Pancreas (tissue), 10 donors: ENCODE measurements around the gene PHETA1. TPM values are rescaled to one million over a fixed set of nuclear protein-coding genes. Genes with fewer than 3 reads are reported as not detected.
"Not testable (repeated sequence)": the region's sequence is repeated elsewhere in the genome, so short reads cannot be mapped to it uniquely, and the experiment has no call there.

ENCODE experiments used
- ATAC-seq, 4 donors: fragments of 200-7000 bp; cut with Tn5 transposase; one replicate each; pipeline versions ENCODE4 v1.8.0 to v1.9.1; 2020; ENCODE audit warnings: mild to moderate bottlenecking in 4 of 4, moderate library complexity in 4 of 4
- DNase-seq, 6 donors: peaks; one replicate each; pipeline ENCODE4 v3.0.0-alpha.2; 2020
- FAIRE-seq: peaks from 2 replicates; lab custom pipeline; 2012; peaks lifted over from hg19 to GRCh38; lab: Jason Lieb, UNC
- H3K27ac ChIP-seq, 4 donors: fragments of 200-600 bp; sonication (generic); 1 replicate in 3 of 4; 2 replicates in 1 of 4; pipeline versions ENCODE4 v1.5.0 to v1.8.0; 2020
- H3K27me3 ChIP-seq, 4 donors: fragments of 200-600 bp; one replicate each; pipeline ENCODE4 v1.8.0; 2021
- H3K36me3 ChIP-seq, 3 donors: fragments of 200-600 bp; sonication (generic) in 1 of 3; one replicate each; pipeline versions ENCODE4 v1.5.0 to v1.8.0; 2020 to 2021
- H3K4me1 ChIP-seq, 3 donors: fragments of 200-600 bp; one replicate each; pipeline ENCODE4 v1.8.0; 2021
- H3K4me3 ChIP-seq, 4 donors: fragments of 200-600 bp; sonication (generic) in 2 of 4; one replicate each; pipeline versions ENCODE4 v1.5.0 to v1.8.0; 2020 to 2021
- H3K9me3 ChIP-seq, 4 donors: fragments of 200-600 bp; one replicate each; pipeline ENCODE4 v1.8.0; 2021
- WGBS, 2 donors: extraction: QIAGEN DNeasy Blood & Tissue Kit; methylation state at CpG; one replicate each; pipeline ENCODE4 v1.1.7; 2013; 5-methylcytosine and 5-hydroxymethylcytosine counted together
- intact Hi-C, 3 donors: fragments of 100-400 bp; cut with DNase I; formaldehyde crosslinking; loops; one replicate each; pipeline versions ENCODE4 v1.11.1 to v1.14.2; 2022
- polyA plus RNA-seq, 2 donors: library from polyadenylated mRNA; stranded (reverse); fragments of 200-250 nt; gene quantifications; one replicate each; pipeline ENCODE4 v1.2.3, GENCODE V29; 2013
- total RNA-seq, 6 donors: library from RNA; stranded (reverse); fragmentation: NEBNext Ultra II Directional in 4 of 6; extraction: Animal tissue kit (Norgen Biotek cat#: 25700) in 4 of 6; gene quantifications; one replicate each; pipeline versions ENCODE4 v1.2.1 to v1.2.4, GENCODE V29; 2021 to 2023
- TF ChIP-seq, protein P1 (sequence below), 4 donors: fragments of 200-600 bp; sonication (generic) in 3 of 4; IDR thresholded peaks; one replicate each; pipeline versions ENCODE4 v1.5.0 to v1.8.0; 2021; ENCODE audit warnings: antibody characterized with exemption in 4 of 4
- donor health status: healthy with polysubstance abuse.
- donor health status: DM: no; HTN: no; CAD: no; lungs with moderate emphysema.
- donor health status: DM: no; HTN: no; CAD: no.
- donor health status: control.
- donor health status: control.
- donor health status: Bipolar disorder and iron deficiency.
- donor health status: DM: yes; HTN: yes; CAD: no.
- donor health status: DM: no; HTN: no; CAD: no.
- donor health status: DM: no; HTN: no; CAD: no.
- donor health status: DM: yes; HTN: yes; CAD: no.

PHETA1 gene
- total and polyA plus RNA-seq, 8 donors = 11.2 to 25.3 (median 18.6) TPM

DNA sequence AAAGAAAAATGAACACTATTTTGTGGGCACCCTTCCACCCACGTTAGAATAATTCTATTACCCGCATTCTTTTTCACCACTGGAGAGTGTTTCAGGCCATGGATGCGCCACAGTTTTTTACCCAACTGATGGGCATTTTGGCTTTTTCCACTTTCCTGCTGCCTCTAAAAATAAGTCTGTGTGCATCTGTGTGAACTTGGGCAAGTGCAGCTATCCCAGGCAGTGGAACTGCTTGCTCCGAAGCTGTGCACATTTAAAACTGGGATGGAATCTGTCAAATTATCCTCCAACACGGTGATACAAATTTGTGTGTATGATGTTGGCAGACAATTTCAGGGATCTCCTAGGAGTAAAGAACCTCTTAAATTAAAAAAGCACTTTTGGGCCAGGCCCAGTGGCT, 31.5 kb downstream of the PHETA1 start:
- TF ChIP-seq, protein P1, sequence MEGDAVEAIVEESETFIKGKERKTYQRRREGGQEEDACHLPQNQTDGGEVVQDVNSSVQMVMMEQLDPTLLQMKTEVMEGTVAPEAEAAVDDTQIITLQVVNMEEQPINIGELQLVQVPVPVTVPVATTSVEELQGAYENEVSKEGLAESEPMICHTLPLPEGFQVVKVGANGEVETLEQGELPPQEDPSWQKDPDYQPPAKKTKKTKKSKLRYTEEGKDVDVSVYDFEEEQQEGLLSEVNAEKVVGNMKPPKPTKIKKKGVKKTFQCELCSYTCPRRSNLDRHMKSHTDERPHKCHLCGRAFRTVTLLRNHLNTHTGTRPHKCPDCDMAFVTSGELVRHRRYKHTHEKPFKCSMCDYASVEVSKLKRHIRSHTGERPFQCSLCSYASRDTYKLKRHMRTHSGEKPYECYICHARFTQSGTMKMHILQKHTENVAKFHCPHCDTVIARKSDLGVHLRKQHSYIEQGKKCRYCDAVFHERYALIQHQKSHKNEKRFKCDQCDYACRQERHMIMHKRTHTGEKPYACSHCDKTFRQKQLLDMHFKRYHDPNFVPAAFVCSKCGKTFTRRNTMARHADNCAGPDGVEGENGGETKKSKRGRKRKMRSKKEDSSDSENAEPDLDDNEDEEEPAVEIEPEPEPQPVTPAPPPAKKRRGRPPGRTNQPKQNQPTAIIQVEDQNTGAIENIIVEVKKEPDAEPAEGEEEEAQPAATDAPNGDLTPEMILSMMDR (IDR thresholded peaks at IDR 0.05) = no peak
- no peak overlapping the region for H3K27ac ChIP-seq
- no peak for FAIRE-seq

DNA sequence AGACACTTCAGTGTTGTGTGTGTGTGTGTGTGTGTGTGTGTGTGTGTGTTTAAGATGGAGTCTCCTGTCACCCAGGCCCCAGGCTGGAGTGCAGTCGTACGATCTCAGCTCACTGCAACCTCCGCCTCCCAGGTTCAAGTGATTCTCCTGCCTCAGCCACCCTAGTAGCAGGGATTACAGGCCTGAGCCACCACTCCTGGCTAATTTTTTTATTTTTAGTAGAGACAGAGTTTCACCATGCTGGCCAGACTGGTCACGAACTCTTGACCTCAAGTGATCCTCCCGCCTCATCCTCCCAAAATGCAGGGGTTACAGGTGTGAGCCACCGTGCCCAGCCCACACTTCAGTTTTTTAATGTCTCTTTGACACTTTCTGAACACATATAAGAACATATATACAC, 32.5 kb downstream of the PHETA1 start:
- FAIRE-seq, H3K4me1 ChIP-seq, H3K9me3 ChIP-seq, ATAC-seq, H3K27me3 ChIP-seq, intact Hi-C loops, H3K4me3 ChIP-seq, H3K27ac ChIP-seq, H3K36me3 ChIP-seq: not testable (repeated sequence)
- WGBS, 2 donors = 87 to 90% methylated on average over 6 of the region's 6 CpGs
- peak in 1 of 6 donors; percentile 6 for DNase-seq

More for the DNA sequence above, 31.5 kb downstream of the PHETA1 start:
- no peaks in the 10 kb centered on the region for H3K9me3 ChIP-seq
- no peak overlapping the region for H3K4me3 ChIP-seq
- H3K4me1 ChIP-seq = no peaks in the 10 kb centered on the region
- H3K27me3 ChIP-seq = no peaks in the 10 kb centered on the region
- DNase-seq (no peak), ATAC-seq (no peak)
- 88 to 91% methylated on average over 5 of the region's 5 CpGs for WGBS, 2 donors
- intact Hi-C loops = no loop called here
- no peaks in the 10 kb centered on the region for H3K36me3 ChIP-seq

DNA sequence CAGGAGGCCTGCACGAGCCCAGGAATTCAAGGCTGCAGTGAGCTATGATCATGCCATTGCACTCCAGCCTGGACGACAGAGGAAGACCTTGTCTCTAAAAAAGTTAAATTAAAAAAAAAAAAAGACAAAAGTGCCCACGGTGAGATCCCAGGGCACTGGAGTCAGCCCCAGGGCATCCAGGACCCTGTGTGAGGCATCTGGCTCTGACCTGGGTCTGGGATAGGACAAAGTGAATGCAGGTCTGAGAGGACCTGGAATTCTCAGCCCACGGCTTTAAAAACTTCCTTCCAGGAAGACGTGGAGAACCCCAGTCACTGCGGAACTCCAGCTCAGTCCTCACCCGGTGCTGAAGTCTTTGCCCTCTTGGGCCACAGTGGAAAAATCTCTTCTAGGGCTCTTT, 33.1 kb downstream of the PHETA1 start:
- DNase-seq (peak in 1 of 6 donors; percentile 0), ATAC-seq (no peak), FAIRE-seq (no peak)
- no peaks in the 10 kb centered on the region for H3K9me3 ChIP-seq
- no peaks in the 10 kb centered on the region for H3K4me1 ChIP-seq
- H3K27ac ChIP-seq = no peak overlapping the region
- H3K36me3 ChIP-seq = no peaks in the 10 kb centered on the region
- intact Hi-C loops = no loop called here
- H3K4me3 ChIP-seq = no peak overlapping the region
- no peaks in the 10 kb centered on the region for H3K27me3 ChIP-seq
- WGBS, 2 donors = 70 to 82% methylated on average over 7 of the region's 7 CpGs
- TF ChIP-seq, protein P1 (IDR thresholded peaks at IDR 0.05) = no peak

DNA sequence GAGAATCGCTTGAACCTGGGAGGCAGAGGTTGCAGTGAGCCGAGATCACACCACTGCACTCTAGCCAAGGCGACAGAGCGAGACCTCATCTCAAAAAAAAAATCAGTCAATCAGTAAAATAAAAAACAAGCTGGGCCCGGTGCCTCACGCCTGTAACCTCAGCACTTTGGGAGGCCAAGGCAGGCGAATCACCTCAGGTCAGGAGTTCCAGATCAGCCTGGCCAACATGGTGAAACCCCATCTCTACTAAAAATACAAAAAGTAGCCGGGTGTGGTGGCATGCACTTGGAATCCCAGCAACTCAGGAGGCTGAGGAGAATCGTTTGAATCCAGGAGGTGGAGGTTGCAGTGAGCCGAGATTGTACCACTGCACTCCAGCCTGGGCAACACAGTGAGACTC, 33.6 kb downstream of the PHETA1 start:
- ATAC-seq, H3K4me1 ChIP-seq, H3K9me3 ChIP-seq, FAIRE-seq, H3K4me3 ChIP-seq, H3K27me3 ChIP-seq, H3K27ac ChIP-seq, intact Hi-C loops, H3K36me3 ChIP-seq: not testable (repeated sequence)
- DNase-seq = peak in 1 of 6 donors; percentile 5
- WGBS, 2 donors = 85% methylated on average over 10 of the region's 10 CpGs

DNA sequence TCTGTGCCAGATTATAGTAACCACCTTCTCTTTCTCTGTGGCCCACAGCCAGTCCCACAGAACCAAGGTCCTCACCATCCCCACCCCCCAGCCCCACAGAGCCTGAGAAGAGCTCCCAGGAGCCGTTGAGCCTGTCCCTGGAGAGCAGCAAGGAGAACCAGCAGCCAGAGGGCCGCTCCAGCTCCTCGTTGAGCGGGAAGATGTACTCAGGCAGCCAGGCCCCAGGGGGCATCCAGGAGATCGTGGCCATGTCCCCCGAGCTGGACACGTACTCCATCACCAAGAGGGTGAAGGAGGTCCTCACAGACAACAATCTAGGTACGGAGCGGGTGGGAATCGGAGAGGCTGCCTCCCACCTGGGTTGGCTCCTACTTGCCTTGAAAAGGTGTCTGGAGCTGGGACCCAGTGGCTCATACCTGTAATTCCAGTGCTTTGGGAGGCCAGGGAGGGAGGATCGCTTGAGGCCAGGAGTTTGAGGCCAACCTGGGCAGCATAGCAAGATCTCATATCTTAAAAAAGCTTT, 34.4 kb downstream of the PHETA1 start:
- Histone ChIP-seq H3K4me1 (no peaks in the 10 kb centered on the region), H3K27me3 (no peaks in the 10 kb centered on the region), H3K36me3 (no peaks in the 10 kb centered on the region), H3K27ac (no peak overlapping the region), H3K4me3 (no peak overlapping the region), H3K9me3 (no peaks in the 10 kb centered on the region)
- FAIRE-seq = no peak
- ATAC-seq = no peak
- intact Hi-C loops = no loop called here
- 91 to 92% methylated on average over 11 of the region's 11 CpGs for WGBS, 2 donors
- peak in 1 of 6 donors; percentile 55 for DNase-seq
- TF ChIP-seq, protein P1 (IDR thresholded peaks at IDR 0.05) = no peak
